GM12878 (cell line): ENCODE measurements around the gene FGFR2. TPM values are rescaled to one million over a fixed set of nuclear protein-coding genes. Genes with fewer than 3 reads are reported as not detected.

ENCODE experiments used
- ATAC-seq: fragments of 200-7000 bp; cut with Tn5 transposase; 3 replicates; pipeline ENCODE4 v1.9.1; 2020; ENCODE audit warnings: mild to moderate bottlenecking, moderate library complexity
- BruUV-seq: library from RNA; stranded (reverse); fragments of 400-500 nt; replicated peaks from 2 replicates; lab custom pipeline; 2021; lab: Mats Ljungman, UMichigan
- CTCF ChIA-PET: fragments of 300-600 bp; sonication (Branson Sonifier 250); formaldehyde crosslinking; extraction: SDS; loops from one replicate; lab custom pipeline; 2021; ENCODE audit warnings: inconsistent platforms; lab: Yijun Ruan, JAX
- POLR2A ChIA-PET: fragments of 350-600 bp; formaldehyde crosslinking; extraction: SDS; loops from one replicate; lab custom pipeline; 2021; ENCODE audit warnings: inconsistent platforms; lab: Charles Lee
- RAD21 ChIA-PET: fragments of 300-600 bp; sonication (Branson Sonifier 250); formaldehyde crosslinking; loops from one replicate; lab custom pipeline; 2023; ENCODE audit warnings: antibody characterized with exemption; ENCODE audit not compliant: unreplicated experiment; lab: Charles Lee
- SMC1A ChIA-PET: fragments of 300-600 bp; sonication (Branson Sonifier 250); formaldehyde crosslinking; loops from one replicate; lab custom pipeline; 2023; ENCODE audit not compliant: unreplicated experiment, uncharacterized antibody; lab: Charles Lee
- DNase-seq: peaks from one replicate; pipeline ENCODE4 v3.0.0-alpha.2; 2011; ENCODE audit warnings: low read depth, low spot score
- FAIRE-seq: peaks from 3 replicates; lab custom pipeline; 2011; peaks lifted over from hg19 to GRCh38; lab: Jason Lieb, UNC
- H2AFZ ChIP-seq: 2 replicates; pipeline ENCODE4 v1.6.0; 2011; ENCODE audit warnings: low read depth, low read length, control low read depth; ENCODE audit not compliant: control insufficient read depth
- H3K27ac ChIP-seq: 2 replicates; pipeline ENCODE4 v1.5.1; 2011; ENCODE audit warnings: control low read depth; ENCODE audit not compliant: control insufficient read depth, insufficient read depth
- H3K27me3 ChIP-seq, 2 experiments: replicated peaks in 1 of 2; 2 replicates each; pipeline versions ENCODE4 v1.6.0 to v1.6.1; 2011; ENCODE audit warnings: low read length in 1 of 2; ENCODE audit not compliant: control insufficient read depth in 2 of 2, insufficient read depth in 2 of 2
- H3K36me3 ChIP-seq, 2 experiments: 2 replicates each; pipeline ENCODE4 v1.5.1; 2011; ENCODE audit warnings: low read length in 1 of 2; ENCODE audit not compliant: control insufficient read depth in 2 of 2, insufficient read depth in 2 of 2
- H3K4me1 ChIP-seq: 2 replicates; pipeline ENCODE4 v1.6.1; 2011; ENCODE audit warnings: mild to moderate bottlenecking, low read length, moderate library complexity, mixed read lengths; ENCODE audit not compliant: control insufficient read depth, insufficient read depth
- H3K4me2 ChIP-seq: 2 replicates; pipeline ENCODE4 v1.6.0; 2011; ENCODE audit warnings: control low read depth; ENCODE audit not compliant: control insufficient read depth, insufficient read depth
- H3K4me3 ChIP-seq: fragments of 200-600 bp; sonication (generic); 2 replicates; pipeline ENCODE4 v1.5.1; 2016
- H3K79me2 ChIP-seq: 2 replicates; pipeline ENCODE4 v1.6.0; 2011; ENCODE audit warnings: low read length; ENCODE audit not compliant: control insufficient read depth, insufficient read depth
- H3K9ac ChIP-seq: 2 replicates; pipeline ENCODE4 v1.8.0; 2011; ENCODE audit warnings: low read length, control low read depth, mixed read lengths; ENCODE audit not compliant: control insufficient read depth, insufficient read depth
- H3K9me3 ChIP-seq: replicated peaks from 3 replicates; pipeline ENCODE4 v1.5.1; 2011; ENCODE audit warnings: mild to moderate bottlenecking, low read length; ENCODE audit not compliant: control insufficient read depth, insufficient read depth
- H4K20me1 ChIP-seq: 2 replicates; pipeline ENCODE4 v1.6.0; 2011; ENCODE audit not compliant: control insufficient read depth, insufficient read depth
- BRCA1 ChIP-seq: IDR thresholded peaks from 2 replicates; pipeline ENCODE4 v1.6.1; 2011; ENCODE audit warnings: low read depth, low read length, improper control_type of control experiment
- CREB1 ChIP-seq: IDR thresholded peaks from 2 replicates; pipeline ENCODE4 v1.6.1; 2012; ENCODE audit warnings: low read depth, mild to moderate bottlenecking, inconsistent platforms
- FOXM1 ChIP-seq: IDR thresholded peaks from 2 replicates; pipeline ENCODE4 v1.6.1; 2012; ENCODE audit warnings: low read depth, mild to moderate bottlenecking, inconsistent platforms, low read length, moderate library complexity
- HDAC2 ChIP-seq: fragments of 200-600 bp; sonication (generic); IDR thresholded peaks from 2 replicates; pipeline ENCODE4 v1.6.1; 2017
- HDAC6 ChIP-seq: fragments of 200-600 bp; sonication (generic); IDR thresholded peaks from one replicate; pipeline ENCODE4 v1.8.0; 2017; ENCODE audit warnings: antibody characterized with exemption; ENCODE audit not compliant: unreplicated experiment
- LARP7 ChIP-seq: fragments of 450-650 bp; IDR thresholded peaks from 2 replicates; pipeline ENCODE4 v1.6.1; 2017; ENCODE audit warnings: mild to moderate bottlenecking
- MEF2A ChIP-seq: IDR thresholded peaks from 2 replicates; pipeline ENCODE4 v1.6.1; 2011; ENCODE audit warnings: low read depth, mild to moderate bottlenecking, low read length, moderate library complexity; ENCODE audit not compliant: insufficient read depth
- SPI1 ChIP-seq: IDR thresholded peaks from 2 replicates; pipeline ENCODE4 v1.6.1; 2011; ENCODE audit warnings: low read depth, mild to moderate bottlenecking, low read length, moderate library complexity, borderline replicate concordance; ENCODE audit not compliant: insufficient read depth
- SUPT20H ChIP-seq: IDR thresholded peaks from 2 replicates; pipeline ENCODE4 v1.6.1; 2011; ENCODE audit warnings: low read depth, mild to moderate bottlenecking, low read length, moderate library complexity, borderline replicate concordance; ENCODE audit not compliant: control insufficient read depth
- TBL1XR1 ChIP-seq: IDR thresholded peaks from 2 replicates; pipeline ENCODE4 v1.6.1; 2012; ENCODE audit warnings: low read depth, low read length, improper control_type of control experiment
- WGBS: methylation state at CpG from one replicate; pipeline ENCODE4 v1.1.6; 2016; ENCODE audit warnings: low lambda C conversion rate; ENCODE audit not compliant: insufficient replicate concordance, insufficient coverage; ENCODE audit errors: missing lambda C conversion rate; 5-methylcytosine and 5-hydroxymethylcytosine counted together
- in situ Hi-C: fragments of 300-500 bp; cut with MboI; formaldehyde crosslinking; loops from 9 replicates; pipeline ENCODE4 v1.14.3; 2018; ENCODE audit warnings: mixed read lengths
- intact Hi-C: fragments of 100-400 bp; cut with micrococcal nuclease; formaldehyde crosslinking; loops from one replicate; pipeline ENCODE4 v1.14.2; 2022; ENCODE audit not compliant: unreplicated experiment
- polyA plus RNA-seq, 11 experiments: library from polyadenylated mRNA; depleted of rRNA in 4 of 11; unstranded in 6 of 11; stranded (reverse) in 5 of 11; fragments of >200 nt; fragmentation: Nextera tagmentation in 4 of 11; fragmentation: Illumina TruSeq in 1 of 11; extraction: Ambion mirVana in 4 of 11; extraction: Trizol in 1 of 11; gene quantifications; 1 replicate in 1 of 11; 2 replicates in 10 of 11; pipeline versions ENCODE4 v1.2.1 to v1.2.3, GENCODE V29; 2011 to 2016; ENCODE audit warnings: inconsistent platforms in 2 of 11, missing spikeins in 2 of 11, low read depth in 1 of 11
- total RNA-seq, 4 experiments: library from RNA; depleted of rRNA in 3 of 4; stranded (reverse); fragments of >200 nt in 3 of 4; fragmentation: Illumina TruSeq in 1 of 4; extraction: Trizol in 1 of 4; gene quantifications; 2 replicates each; pipeline versions ENCODE4 v1.2.1 to v1.2.3, GENCODE V29; 2013 to 2021

Gene FGFR2
- total and polyA plus RNA-seq, 10 of the 15 experiments (the other 5 are each of a cell fraction or from before 2014, with no cell fraction given), result 0.04 to 0.15 TPM; not detected in 8

DNA sequence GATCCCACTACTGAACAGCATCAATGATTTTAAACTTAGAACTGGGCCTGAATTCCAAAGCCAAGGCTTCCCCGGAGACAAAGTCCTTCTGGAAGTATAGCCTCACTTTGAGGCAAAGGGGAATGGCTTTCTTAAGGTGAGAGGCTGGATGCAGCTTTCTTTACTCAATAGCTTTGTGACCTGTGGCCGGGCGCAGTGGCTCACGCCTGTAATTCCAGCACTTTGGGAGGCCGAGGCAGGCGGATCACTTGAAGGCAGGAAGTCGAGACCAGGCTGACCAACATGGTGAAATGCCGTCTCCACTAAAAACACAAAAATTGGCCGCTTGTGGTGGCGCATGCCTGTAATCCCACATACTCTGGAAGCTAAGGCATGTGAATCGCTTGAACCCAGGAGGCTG, 3.2 kb upstream of the FGFR2 start:
- H3K9ac ChIP-seq, result no peak overlapping the region
- no peak overlapping the region for H3K4me2 ChIP-seq
- CTCF ChIA-PET, result no interaction called here
- H3K79me2 ChIP-seq, result no peaks in the 10 kb centered on the region
- WGBS, result 50% methylated on average over 11 of the region's 11 CpGs
- POLR2A ChIA-PET, result interaction anchor here (0.5 kb wide), 1 partner anchor 14 kb away, joined by 5 read pairs; no protein-coding TSS in a partner anchor
- in situ Hi-C loops, result no loop called here
- H2AFZ ChIP-seq, result no peak overlapping the region
- no peaks in the 10 kb centered on the region for H3K4me1 ChIP-seq
- DNase-seq (no peak), FAIRE-seq (no peak), ATAC-seq (no peak)
- H3K27ac ChIP-seq, result no peak overlapping the region
- no peak overlapping the region for H3K4me3 ChIP-seq
- H3K36me3 ChIP-seq, result no peaks in the 10 kb centered on the region
- RAD21 ChIA-PET, result no interaction called here
- intact Hi-C loops, result no loop called here
- no peak for TF ChIP-seq CREB1
- no peak for TF ChIP-seq SPI1
- no peaks in the 10 kb centered on the region for H4K20me1 ChIP-seq
- BruUV-seq, result no TSS peak
- H3K27me3 ChIP-seq, result peaks cover 9 to 14% of the 10 kb centered on the region in 2 experiments
- SMC1A ChIA-PET, result interaction anchor here (1.1 to 1.5 kb wide), 2 partner anchors 8 to 17 kb away, joined by 3 read pairs; no protein-coding TSS in a partner anchor
- H3K9me3 ChIP-seq, result no peaks in the 10 kb centered on the region

DNA sequence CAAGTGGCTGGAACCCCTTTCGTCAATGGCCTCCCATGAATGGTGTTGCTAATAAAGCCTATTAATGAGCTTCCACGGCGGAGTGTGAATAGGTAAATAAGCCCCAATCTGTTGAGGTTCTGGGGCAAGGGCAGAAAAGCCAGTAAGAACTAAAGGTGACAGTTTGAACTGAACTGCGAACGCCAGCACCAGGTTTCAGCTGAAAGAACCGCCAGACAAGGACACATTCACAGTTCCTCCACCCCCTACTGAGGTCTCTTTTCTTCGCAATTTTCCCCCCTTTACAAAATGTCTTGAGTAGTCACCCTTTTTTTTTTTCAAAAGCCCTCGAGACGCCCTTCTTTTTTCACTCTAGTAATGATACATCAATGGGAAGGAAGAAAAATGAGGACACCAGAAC, 2.4 kb upstream of the FGFR2 start:
- no peak overlapping the region for H2AFZ ChIP-seq
- WGBS, result 24% methylated on average over 9 of the region's 9 CpGs
- in situ Hi-C loops, result no loop called here
- no peaks in the 10 kb centered on the region for H3K9me3 ChIP-seq
- ChIA-PET CTCF (interaction anchor here (1.6 kb wide), 1 partner anchor 9 kb away, joined by 4 read pairs; no protein-coding TSS in a partner anchor), RAD21 (no interaction called here), SMC1A (interaction anchor here (1.5 kb wide), 1 partner anchor 9 kb away, joined by 3 read pairs; no protein-coding TSS in a partner anchor), POLR2A (no interaction called here)
- no peak overlapping the region for H3K4me2 ChIP-seq
- H3K4me1 ChIP-seq, result no peaks in the 10 kb centered on the region
- H3K4me3 ChIP-seq, result no peak overlapping the region
- TF ChIP-seq LARP7 (no peak), MEF2A (no peak), SUPT20H (no peak), HDAC2 (no peak), HDAC6 (no peak), BRCA1 (no peak), FOXM1 (no peak), TBL1XR1 (no peak)
- FAIRE-seq (no peak), DNase-seq (no peak), ATAC-seq (no peak)
- no peaks in the 10 kb centered on the region for H3K79me2 ChIP-seq
- no peaks in the 10 kb centered on the region for H4K20me1 ChIP-seq
- no peaks in the 10 kb centered on the region for H3K36me3 ChIP-seq
- intact Hi-C loops, result no loop called here
- no peak overlapping the region for H3K27ac ChIP-seq
- no peak overlapping the region for H3K9ac ChIP-seq
- no TSS peak for BruUV-seq
- peaks cover 9 to 14% of the 10 kb centered on the region in 2 experiments for H3K27me3 ChIP-seq
